ENCODE results near the gene SLC31A1. TPM values are rescaled to one million over a fixed set of nuclear protein-coding genes. Genes with fewer than 3 reads are reported as not detected.
"Not testable (repeated sequence)": the region's sequence is repeated elsewhere in the genome, so short reads cannot be mapped to it uniquely, and the experiment has no call there.

The SLC31A1 gene
- total and polyA plus RNA-seq, 4 experiments from 2014 or later: 2.1 to 4.2 (median 3.2) TPM

GRCh38 chr9:113231701-113232100, 10.4 kb downstream of the SLC31A1 start:
- Histone ChIP-seq H3K9me3 (ENCODE audit: control insufficient read depth in 1 of 2, low read length in 2 of 2) (no peaks in the 10 kb centered on the region), H3K27ac (ENCODE audit: low read depth, low read length) (no peak overlapping the region), H3K4me3 (ENCODE audit: low read length in 2 of 2) (no peak overlapping the region), H3K36me3 (ENCODE audit: insufficient read depth, low read length) (no peaks in the 10 kb centered on the region), H3K4me1 (ENCODE audit: insufficient read depth, low read length) (peaks cover 19% of the 10 kb centered on the region), H3K27me3 (ENCODE audit: insufficient read depth, low read length) (no peaks in the 10 kb centered on the region)
- intact Hi-C loops (cut with micrococcal nuclease): no loop called here
- peaks cover 13 to 24% (median 21%) of the 10 kb centered on the region in 4 donors for H3K4me1 Mint-ChIP-seq
- peaks cover 0 to 3% (median 0%) of the 10 kb centered on the region in 8 donors for H3K9me3 Mint-ChIP-seq
- ChIA-PET CTCF (ENCODE audit: partially characterized antibody) (interaction anchor here (1.0 to 1.5 kb wide), 3 partner anchors 43 to 424 kb away, joined by 3 to 5 read pairs (median 3); partner anchors contain the start of genes CDC26 and PRPF4), POLR2A (ENCODE audit: partially characterized antibody) (interaction anchor here (1.7 to 2.5 kb wide), 2 partner anchors 11 to 43 kb away, joined by 6 to 22 read pairs; partner anchors contain the start of genes CDC26, FKBP15 and SLC31A1)
- H3K27me3 Mint-ChIP-seq: no peaks in the 10 kb centered on the region
- peak overlapping the region in 1 of 7 donors; percentile 69 for H3K27ac Mint-ChIP-seq
- H3K36me3 Mint-ChIP-seq: peaks cover 0 to 3% of the 10 kb centered on the region in 2 donors
- no peak for DNase-seq
- no peak overlapping the region for H3K4me3 Mint-ChIP-seq

GRCh38 chr9:113235701-113236255, 14.4 kb downstream of the SLC31A1 start:
- peaks cover 12% of the 10 kb centered on the region for H3K4me1 ChIP-seq (ENCODE audit: insufficient read depth, low read length)
- H3K36me3 ChIP-seq (ENCODE audit: insufficient read depth, low read length); H3K4me3 ChIP-seq (ENCODE audit: low read length in 2 of 2); DNase-seq; H3K9me3 ChIP-seq (ENCODE audit: control insufficient read depth in 1 of 2, low read length in 2 of 2); H3K9me3 Mint-ChIP-seq; H3K27me3 ChIP-seq (ENCODE audit: insufficient read depth, low read length); H3K27ac Mint-ChIP-seq; POLR2A ChIA-PET (ENCODE audit: partially characterized antibody); H3K27me3 Mint-ChIP-seq; H3K36me3 Mint-ChIP-seq; H3K27ac ChIP-seq (ENCODE audit: low read depth, low read length); intact Hi-C loops (cut with micrococcal nuclease); H3K4me3 Mint-ChIP-seq; CTCF ChIA-PET (ENCODE audit: partially characterized antibody): not testable (repeated sequence)
- peaks cover 9 to 18% (median 14%) of the 10 kb centered on the region in 4 donors for H3K4me1 Mint-ChIP-seq

- POLR2A ChIA-PET (ENCODE audit: partially characterized antibody): no interaction called here
- Mint-ChIP-seq H3K4me1 (peaks cover 9 to 16% (median 13%) of the 10 kb centered on the region in 4 donors), H3K36me3 (peaks cover 0 to 3% of the 10 kb centered on the region in 2 donors), H3K27ac (no peak overlapping the region), H3K4me3 (no peak overlapping the region), H3K27me3 (no peaks in the 10 kb centered on the region), H3K9me3 (peaks cover 0 to 2% (median 0%) of the 10 kb centered on the region in 8 donors)
- no peaks in the 10 kb centered on the region for H3K27me3 ChIP-seq (ENCODE audit: insufficient read depth, low read length)
- H3K27ac ChIP-seq (ENCODE audit: low read depth, low read length): no peak overlapping the region
- H3K36me3 ChIP-seq (ENCODE audit: insufficient read depth, low read length): no peaks in the 10 kb centered on the region
- intact Hi-C loops (cut with micrococcal nuclease): no loop called here
- H3K4me1 ChIP-seq (ENCODE audit: insufficient read depth, low read length): peaks cover 12% of the 10 kb centered on the region
- CTCF ChIA-PET (ENCODE audit: partially characterized antibody): no interaction called here
- H3K4me3 ChIP-seq (ENCODE audit: low read length in 2 of 2): no peak overlapping the region
- H3K9me3 ChIP-seq (ENCODE audit: control insufficient read depth in 1 of 2, low read length in 2 of 2): no peaks in the 10 kb centered on the region
- no peak for DNase-seq
Measured at GRCh38 chr9:113237026-113237425, 15.7 kb downstream of the SLC31A1 start.

GRCh38 chr9:113238202-113238858, 17.0 kb downstream of the SLC31A1 start:
- Histone ChIP-seq H3K27me3 (ENCODE audit: insufficient read depth, low read length) (no peaks in the 10 kb centered on the region), H3K36me3 (ENCODE audit: insufficient read depth, low read length) (no peaks in the 10 kb centered on the region), H3K9me3 (ENCODE audit: control insufficient read depth in 1 of 2, low read length in 2 of 2) (no peaks in the 10 kb centered on the region), H3K4me1 (ENCODE audit: insufficient read depth, low read length) (peaks cover 4% of the 10 kb centered on the region), H3K27ac (ENCODE audit: low read depth, low read length) (no peak overlapping the region), H3K4me3 (ENCODE audit: low read length in 2 of 2) (no peak overlapping the region)
- intact Hi-C loops (cut with micrococcal nuclease): no loop called here
- no peak overlapping the region for H3K4me3 Mint-ChIP-seq
- CTCF ChIA-PET (ENCODE audit: partially characterized antibody): no interaction called here
- H3K9me3 Mint-ChIP-seq: peaks cover 0 to 2% (median 0%) of the 10 kb centered on the region in 8 donors
- no peak for DNase-seq
- H3K4me1 Mint-ChIP-seq: peaks cover under 1 to 6% (median 2%) of the 10 kb centered on the region in 4 donors
- POLR2A ChIA-PET (ENCODE audit: partially characterized antibody): no interaction called here
- no peak overlapping the region for H3K27ac Mint-ChIP-seq
- H3K36me3 Mint-ChIP-seq: peaks cover 0 to 3% of the 10 kb centered on the region in 2 donors
- no peaks in the 10 kb centered on the region for H3K27me3 Mint-ChIP-seq

GRCh38 chr9:113238859-113239232, 17.5 kb downstream of the SLC31A1 start:
- ChIA-PET CTCF (ENCODE audit: partially characterized antibody) (no interaction called here), POLR2A (ENCODE audit: partially characterized antibody) (interaction anchor here (0.6 kb wide), 1 partner anchor 346 kb away, joined by 3 read pairs; no protein-coding TSS in a partner anchor)
- H3K9me3 ChIP-seq (ENCODE audit: control insufficient read depth in 1 of 2, low read length in 2 of 2): no peaks in the 10 kb centered on the region
- H3K36me3 ChIP-seq (ENCODE audit: insufficient read depth, low read length): no peaks in the 10 kb centered on the region
- H3K4me1 Mint-ChIP-seq: peaks cover 0 to 1% (median under 1%) of the 10 kb centered on the region in 4 donors
- no peak overlapping the region for H3K4me3 ChIP-seq (ENCODE audit: low read length in 2 of 2)
- peaks cover 0 to 2% (median 0%) of the 10 kb centered on the region in 8 donors for H3K9me3 Mint-ChIP-seq
- H3K27ac ChIP-seq (ENCODE audit: low read depth, low read length): no peak overlapping the region
- H3K36me3 Mint-ChIP-seq: peaks cover 0 to 3% of the 10 kb centered on the region in 2 donors
- no peak overlapping the region for H3K4me3 Mint-ChIP-seq
- no peak overlapping the region for H3K27ac Mint-ChIP-seq
- no peaks in the 10 kb centered on the region for H3K27me3 ChIP-seq (ENCODE audit: insufficient read depth, low read length)
- no peaks in the 10 kb centered on the region for H3K27me3 Mint-ChIP-seq
- no peak for DNase-seq
- intact Hi-C loops (cut with micrococcal nuclease): no loop called here
- H3K4me1 ChIP-seq (ENCODE audit: insufficient read depth, low read length): no peaks in the 10 kb centered on the region

- H3K36me3 ChIP-seq (ENCODE audit: insufficient read depth, low read length): no peaks in the 10 kb centered on the region
- no peaks in the 10 kb centered on the region for H3K9me3 ChIP-seq (ENCODE audit: control insufficient read depth in 1 of 2, low read length in 2 of 2)
- no peaks in the 10 kb centered on the region for H3K4me1 ChIP-seq (ENCODE audit: insufficient read depth, low read length)
- no peak overlapping the region for H3K4me3 ChIP-seq (ENCODE audit: low read length in 2 of 2)
- CTCF ChIA-PET (ENCODE audit: partially characterized antibody): interaction anchor here (1.2 kb wide), 1 partner anchor 34 kb away, joined by 3 read pairs; no protein-coding TSS in a partner anchor
- H3K27ac ChIP-seq (ENCODE audit: low read depth, low read length): no peak overlapping the region
- H3K27me3 ChIP-seq (ENCODE audit: insufficient read depth, low read length): no peaks in the 10 kb centered on the region
- Mint-ChIP-seq H3K4me1 (no peaks in the 10 kb centered on the region), H3K4me3 (no peak overlapping the region), H3K27ac (peak overlapping the region in 1 of 7 donors; percentile 48), H3K27me3 (no peaks in the 10 kb centered on the region), H3K36me3 (no peaks in the 10 kb centered on the region), H3K9me3 (no peaks in the 10 kb centered on the region)
- intact Hi-C loops (cut with micrococcal nuclease): no loop called here
- DNase-seq: no peak
- POLR2A ChIA-PET (ENCODE audit: partially characterized antibody): no interaction called here
Measured at GRCh38 chr9:113241161-113241560, 19.8 kb downstream of the SLC31A1 start.

GRCh38 chr9:113244556-113244955, 23.2 kb downstream of the SLC31A1 start:
- H3K27me3 Mint-ChIP-seq: no peaks in the 10 kb centered on the region
- no peaks in the 10 kb centered on the region for H3K4me1 Mint-ChIP-seq
- Histone ChIP-seq H3K27ac (ENCODE audit: low read depth, low read length) (no peak overlapping the region), H3K4me3 (ENCODE audit: low read length in 2 of 2) (no peak overlapping the region), H3K9me3 (ENCODE audit: control insufficient read depth in 1 of 2, low read length in 2 of 2) (no peaks in the 10 kb centered on the region), H3K27me3 (ENCODE audit: insufficient read depth, low read length) (no peaks in the 10 kb centered on the region), H3K36me3 (ENCODE audit: insufficient read depth, low read length) (no peaks in the 10 kb centered on the region), H3K4me1 (ENCODE audit: insufficient read depth, low read length) (no peaks in the 10 kb centered on the region)
- no peak overlapping the region for H3K4me3 Mint-ChIP-seq
- H3K27ac Mint-ChIP-seq: peak overlapping the region in 1 of 7 donors; percentile 36
- H3K36me3 Mint-ChIP-seq: peaks cover 0 to 5% of the 10 kb centered on the region in 2 donors
- peaks cover 0 to 6% (median 0%) of the 10 kb centered on the region in 8 donors for H3K9me3 Mint-ChIP-seq
- no peak for DNase-seq
- intact Hi-C loops (cut with micrococcal nuclease): no loop called here
- ChIA-PET CTCF (ENCODE audit: partially characterized antibody) (no interaction called here), POLR2A (ENCODE audit: partially characterized antibody) (no interaction called here)

Measured in CD4-positive, alpha-beta memory T cell (primary cell).